Measurements from ENCODE around the gene PRDM16. TPM values are rescaled to one million over a fixed set of nuclear protein-coding genes. Genes with fewer than 3 reads are reported as not detected.

The PRDM16 gene
- total RNA-seq, 1 experiment from 2014 or later = 0.17 TPM

- Histone ChIP-seq H4K5ac (ENCODE audit: insufficient read length, low read depth, low read length) (no peak overlapping the region), H2BK5ac (ENCODE audit: insufficient read length, low read length) (no peak overlapping the region), H3K23ac (ENCODE audit: insufficient read length, low read depth, low read length) (no peak overlapping the region), H3K4me1 (ENCODE audit: insufficient read depth, low read length) (no peaks in the 10 kb centered on the region), H3K79me2 (ENCODE audit: insufficient read depth, low read length) (no peaks in the 10 kb centered on the region), H3K9ac (ENCODE audit: extremely low read depth, insufficient read length, low read length) (no peak overlapping the region), H2AFZ (ENCODE audit: low read length) (no peak overlapping the region), H3K23me2 (ENCODE audit: insufficient read length, low read depth, low read length, poor library complexity, severe bottlenecking) (no peaks in the 10 kb centered on the region), H2BK20ac (ENCODE audit: low read depth, low read length, poor library complexity, severe bottlenecking) (no peak overlapping the region), H3K27ac (ENCODE audit: insufficient read length, low read depth, low read length) (no peak overlapping the region), H3K56ac (ENCODE audit: insufficient read length, low read depth, low read length) (no peak overlapping the region), H4K91ac (ENCODE audit: insufficient read length, low read depth, low read length) (no peak overlapping the region), H3K4me2 (ENCODE audit: insufficient read depth, insufficient read length, low read length) (no peak overlapping the region), H2BK12ac (ENCODE audit: insufficient read length, low read depth, low read length) (no peak overlapping the region), H3K4ac (ENCODE audit: low read depth, low read length) (no peak overlapping the region), H3K9me3 (ENCODE audit: control insufficient read depth, low read depth, low read length) (no peaks in the 10 kb centered on the region), H3K18ac (ENCODE audit: insufficient read length, low read depth, low read length) (no peak overlapping the region), H2AK5ac (ENCODE audit: insufficient read length, low read length) (no peak overlapping the region), H2BK120ac (ENCODE audit: low read depth, low read length, poor library complexity, severe bottlenecking) (no peak overlapping the region), H3T11ph (ENCODE audit: low read length) (no peak overlapping the region), H3K27me3 (ENCODE audit: insufficient read depth, low read length) (no peaks in the 10 kb centered on the region), H4K20me1 (ENCODE audit: control insufficient read depth, insufficient read depth, insufficient read length) (no peaks in the 10 kb centered on the region), H2BK15ac (ENCODE audit: low read depth, low read length) (no peak overlapping the region), H4K8ac (replicated peaks; ENCODE audit: insufficient read length, low read depth, low read length) (no peak overlapping the region), H3K14ac (ENCODE audit: insufficient read depth, low read length) (no peak overlapping the region), H3K79me1 (ENCODE audit: insufficient read depth, low read depth, low read length, poor library complexity, severe bottlenecking) (no peaks in the 10 kb centered on the region)
- no peak for DNase-seq
- no CpG with 5 or more reads among the region's 14 CpGs for WGBS (ENCODE audit: extremely low coverage, insufficient read length, low lambda C conversion rate)
- TF ChIP-seq CTCF (conservative IDR thresholded peaks at IDR 0.05) = no peak
- Mint-ChIP-seq H3K4me3 (no peak overlapping the region), H3K27ac (no peak overlapping the region; a peak in 1 of 7 replicates), H3K9me3 (peaks cover 0 to under 1% of the 10 kb centered on the region in 2 experiments; a peak in 3 of 5 replicates), H3K27me3 (ENCODE audit: low read depth) (peaks cover 4% of the 10 kb centered on the region), H3K36me3 (ENCODE audit: insufficient read depth in 1 of 3, low read depth in 3 of 3) (0 out of 7 replicates have a peak, but pooled peaks cover 0 to 2% (median 0%) of the 10 kb centered on the region in 3 experiments), H3K4me1 (no peaks in the 10 kb centered on the region; a peak in 1 of 4 replicates)
Measured at GRCh38 chr1:3422638-3423037, 353.6 kb downstream of the PRDM16 start.

Measured in H9 (cell line).